Activated T-helper 1 cell treated with anti-CD3 and anti-CD28 coated beads, Interleukin-12 subunit alpha, Interleukin-12 subunit beta, Interleukin-2, Interleukin-4 antibody, amounts not matched to agents 30 ng/mL and 10 ng/mL and 1 ng/mL, durations not matched to agents 14 hours and 24 hours and 36 hours (primary cell): ENCODE results near the gene ZNF669. TPM values are rescaled to one million over a fixed set of nuclear protein-coding genes. Genes with fewer than 3 reads are reported as not detected.

ENCODE experiments used
- DNase-seq: peaks from one replicate; pipeline ENCODE4 v3.0.0; 2021; ENCODE audit warnings: low spot score
- H3K27ac Mint-ChIP-seq: one replicate; pipeline ENCODE4 v1.8.0; 2021; ENCODE audit warnings: mild to moderate bottlenecking, mixed read lengths
- H3K27me3 Mint-ChIP-seq: one replicate; pipeline ENCODE4 v1.8.0; 2022; ENCODE audit warnings: mild to moderate bottlenecking, moderate library complexity, mixed read lengths; ENCODE audit not compliant: insufficient read depth
- H3K36me3 Mint-ChIP-seq: one replicate; pipeline ENCODE4 v1.8.0; 2021; ENCODE audit warnings: low read depth, mixed read lengths
- H3K4me1 Mint-ChIP-seq: one replicate; pipeline ENCODE4 v1.8.0; 2021; ENCODE audit warnings: low read depth, mixed read lengths
- H3K4me3 Mint-ChIP-seq: one replicate; pipeline ENCODE4 v1.8.0; 2021; ENCODE audit warnings: mild to moderate bottlenecking, moderate library complexity, mixed read lengths
- H3K9me3 Mint-ChIP-seq: one replicate; pipeline ENCODE4 v1.8.0; 2021; ENCODE audit warnings: mixed read lengths
- intact Hi-C: fragments of 100-400 bp; cut with micrococcal nuclease; formaldehyde crosslinking; loops from one replicate; pipeline ENCODE4 v1.15.1; 2024
- total RNA-seq: library from RNA; stranded (reverse); gene quantifications from 2 replicates; pipeline ENCODE4 v1.2.3, GENCODE V29; 2022

ZNF669 gene
- total RNA-seq, 1 donor from 2014 or later, result 8.0 TPM

DNA sequence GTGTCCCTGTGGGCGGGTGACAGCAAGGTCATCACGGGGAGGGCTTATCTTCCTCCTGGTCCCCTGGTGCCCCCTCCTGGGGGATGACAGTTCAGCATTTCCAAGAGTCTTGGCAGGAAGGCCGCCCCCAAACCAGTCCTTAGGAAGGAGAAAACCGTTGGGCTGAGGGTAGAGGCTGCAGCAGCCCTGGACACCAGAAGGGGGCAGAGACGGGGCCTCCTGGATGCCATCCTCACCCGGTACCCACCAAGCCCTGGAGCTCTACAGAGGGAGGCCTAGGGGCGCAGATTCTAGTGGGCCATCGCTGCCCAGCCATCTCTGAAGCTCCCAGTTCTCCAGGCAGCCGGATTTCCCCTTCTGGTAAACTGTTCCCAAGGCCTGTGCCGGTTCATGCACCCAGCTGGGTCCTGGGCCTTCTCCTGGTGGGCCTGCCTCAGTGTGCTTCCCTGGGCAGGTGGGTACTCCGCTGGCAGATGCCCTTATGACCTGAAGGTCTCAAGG lies 14.8 kb upstream of the ZNF669 start:
- Mint-ChIP-seq H3K27ac (no peak overlapping the region), H3K4me1 (no peaks in the 10 kb centered on the region), H3K36me3 (peaks cover 1% of the 10 kb centered on the region), H3K9me3 (peaks cover 7% of the 10 kb centered on the region), H3K4me3 (no peak overlapping the region), H3K27me3 (peaks cover 3% of the 10 kb centered on the region)
- intact Hi-C loops, result no loop called here
- no peak for DNase-seq

DNA sequence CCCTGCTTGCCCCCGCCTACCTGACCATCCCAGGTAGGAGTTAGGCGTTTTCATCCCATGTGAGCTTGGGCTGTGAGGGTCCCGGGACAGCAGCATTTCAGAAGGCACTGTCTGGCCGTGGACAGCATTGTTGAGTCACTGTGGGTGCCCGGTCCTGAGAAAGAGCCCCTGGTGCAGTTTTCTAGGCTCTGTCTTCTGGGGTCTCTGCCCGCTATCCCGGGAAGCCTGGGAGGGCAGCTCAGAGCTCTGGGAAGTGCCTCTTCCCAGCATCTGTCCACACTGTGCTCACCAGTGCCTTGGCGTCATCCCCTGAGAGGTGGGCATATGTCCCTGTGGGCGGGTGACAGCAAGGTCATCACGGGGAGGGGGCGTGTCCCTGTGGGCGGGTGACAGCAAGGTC lies 11.4 kb upstream of the ZNF669 start:
- no peak overlapping the region for H3K27ac Mint-ChIP-seq
- H3K36me3 Mint-ChIP-seq, result peaks cover 3% of the 10 kb centered on the region
- intact Hi-C loops, result no loop called here
- no peaks in the 10 kb centered on the region for H3K9me3 Mint-ChIP-seq
- H3K4me1 Mint-ChIP-seq, result peaks cover 5% of the 10 kb centered on the region
- H3K27me3 Mint-ChIP-seq, result peaks cover 17% of the 10 kb centered on the region
- H3K4me3 Mint-ChIP-seq, result no peak overlapping the region
- DNase-seq, result no peak

DNA sequence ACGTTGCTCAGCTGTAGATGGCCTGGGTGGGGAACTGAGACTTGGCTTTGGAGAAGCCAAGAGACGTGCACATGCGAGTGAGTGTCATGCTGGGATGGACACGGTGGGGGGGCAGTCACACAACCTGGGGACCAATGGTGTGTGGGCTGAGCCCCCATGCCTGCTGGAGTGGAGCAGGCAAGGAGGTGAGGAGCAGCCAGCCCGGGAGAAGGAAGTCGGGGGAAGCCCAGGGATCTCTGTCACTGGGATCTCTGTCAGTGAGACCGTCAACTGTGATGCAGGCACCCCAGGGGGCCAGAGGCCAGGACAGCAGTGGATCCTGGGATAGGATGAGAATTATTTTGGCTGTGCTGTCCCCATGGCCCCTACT lies 11.0 kb upstream of the ZNF669 start:
- no peak overlapping the region for H3K4me3 Mint-ChIP-seq
- H3K36me3 Mint-ChIP-seq, result peaks cover 3% of the 10 kb centered on the region
- H3K4me1 Mint-ChIP-seq, result peaks cover 6% of the 10 kb centered on the region

DNA sequence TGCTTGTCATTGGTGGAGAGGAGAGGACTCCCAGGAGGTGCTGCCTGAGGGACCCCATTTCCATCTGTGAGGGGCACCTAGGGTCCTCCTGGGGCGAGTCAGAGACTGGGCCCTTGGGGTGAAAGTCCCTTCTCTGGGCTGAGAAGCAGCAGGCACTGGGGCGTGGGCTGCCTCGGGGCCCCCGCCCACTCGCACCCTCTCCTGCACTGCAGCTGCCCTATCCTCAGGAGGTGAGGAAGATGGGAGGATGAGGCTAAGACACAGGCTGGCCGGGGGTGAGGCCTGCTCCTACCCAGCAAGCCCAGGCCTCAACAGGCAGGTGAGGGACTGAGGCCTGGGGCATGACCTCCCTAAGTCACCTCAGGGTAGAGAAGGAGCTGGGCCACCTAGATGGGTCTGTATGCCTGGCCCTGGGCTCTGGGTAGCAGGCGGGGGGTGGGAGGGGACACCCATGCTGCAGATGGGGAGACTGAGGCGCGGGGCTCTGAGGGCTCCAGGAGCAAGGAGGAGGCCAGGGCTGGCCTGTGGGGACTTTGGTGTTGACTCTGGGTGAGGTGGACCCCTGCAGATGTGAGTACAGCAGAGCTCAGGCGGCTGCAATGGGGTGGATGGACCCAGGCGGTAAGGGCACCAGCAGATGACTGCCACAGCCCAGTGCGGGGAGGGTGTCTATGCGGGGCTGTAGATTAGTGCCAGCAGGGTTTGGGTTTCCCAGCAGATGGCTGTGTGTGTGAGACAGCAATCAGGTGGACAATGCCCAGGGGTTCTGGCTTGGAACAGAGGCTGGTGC lies 10.4 kb upstream of the ZNF669 start:
- Mint-ChIP-seq H3K4me3 (no peak overlapping the region), H3K36me3 (peaks cover 3% of the 10 kb centered on the region), H3K4me1 (peaks cover 6% of the 10 kb centered on the region), H3K27ac (no peak overlapping the region), H3K27me3 (peaks cover 24% of the 10 kb centered on the region), H3K9me3 (peaks cover 2% of the 10 kb centered on the region)
- DNase-seq, result no peak
- intact Hi-C loops, result no loop called here

More for the DNA sequence above, 11.0 kb upstream of the ZNF669 start:
- H3K9me3 Mint-ChIP-seq, result no peaks in the 10 kb centered on the region
- intact Hi-C loops, result no loop called here
- H3K27me3 Mint-ChIP-seq, result peaks cover 18% of the 10 kb centered on the region
- no peak overlapping the region for H3K27ac Mint-ChIP-seq
- no peak for DNase-seq

DNA sequence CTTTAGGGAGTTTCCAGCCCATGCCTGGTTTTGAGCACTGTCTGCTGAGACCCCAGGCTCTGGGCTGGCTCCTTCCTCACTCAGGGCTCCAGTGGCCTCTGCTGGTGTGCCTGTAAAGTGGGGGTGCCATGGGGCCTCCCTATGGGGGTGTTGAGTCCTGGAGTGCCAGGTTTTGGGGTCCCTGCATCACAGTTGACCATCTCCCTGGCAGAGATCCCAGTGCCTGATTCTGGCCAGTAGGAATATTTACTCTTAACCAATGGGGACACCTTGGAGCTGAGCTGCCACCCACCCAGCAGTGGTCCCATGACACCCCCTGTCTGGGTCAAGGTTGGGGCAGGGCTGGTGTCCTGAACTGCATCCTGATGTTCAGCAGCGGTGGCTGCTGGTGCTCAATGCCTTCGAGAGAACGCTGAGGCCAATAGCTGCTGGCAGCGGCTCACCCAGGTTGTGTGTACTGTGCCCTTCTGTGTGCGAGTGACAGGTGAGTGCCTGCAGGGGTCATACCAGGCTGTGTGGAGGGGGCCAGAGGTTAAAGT lies 9.6 kb upstream of the ZNF669 start:
- no peak overlapping the region for H3K4me3 Mint-ChIP-seq
- H3K27me3 Mint-ChIP-seq, result peaks cover 29% of the 10 kb centered on the region
- H3K27ac Mint-ChIP-seq, result no peak overlapping the region
- no peak for DNase-seq
- intact Hi-C loops, result no loop called here
- H3K4me1 Mint-ChIP-seq, result peaks cover 6% of the 10 kb centered on the region
- peaks cover 5% of the 10 kb centered on the region for H3K9me3 Mint-ChIP-seq
- peaks cover 3% of the 10 kb centered on the region for H3K36me3 Mint-ChIP-seq

DNA sequence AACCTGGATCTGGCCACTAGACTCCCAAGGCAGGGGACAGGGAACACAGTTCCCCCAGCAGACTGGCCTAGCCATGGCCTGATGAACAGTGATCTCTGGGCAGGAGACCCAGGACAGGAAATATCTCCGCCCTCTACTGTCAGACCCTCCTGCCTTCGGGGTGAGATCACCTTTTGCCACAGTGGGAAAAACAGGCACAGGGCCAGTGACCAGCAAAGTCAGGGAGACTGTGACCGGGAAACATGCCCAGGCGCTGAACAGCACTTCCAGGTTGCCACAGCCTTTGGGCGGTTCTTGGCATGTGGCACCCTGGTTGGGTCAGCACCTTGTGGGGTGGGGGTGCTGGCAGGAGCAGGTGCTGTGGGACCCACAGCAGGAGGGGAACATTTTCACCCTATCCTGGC lies 8.9 kb upstream of the ZNF669 start:
- Mint-ChIP-seq H3K36me3 (peaks cover 4% of the 10 kb centered on the region), H3K4me3 (no peak overlapping the region), H3K9me3 (peaks cover 11% of the 10 kb centered on the region), H3K27ac (no peak overlapping the region), H3K27me3 (peaks cover 36% of the 10 kb centered on the region), H3K4me1 (peaks cover 6% of the 10 kb centered on the region)
- intact Hi-C loops, result no loop called here
- DNase-seq, result no peak

DNA sequence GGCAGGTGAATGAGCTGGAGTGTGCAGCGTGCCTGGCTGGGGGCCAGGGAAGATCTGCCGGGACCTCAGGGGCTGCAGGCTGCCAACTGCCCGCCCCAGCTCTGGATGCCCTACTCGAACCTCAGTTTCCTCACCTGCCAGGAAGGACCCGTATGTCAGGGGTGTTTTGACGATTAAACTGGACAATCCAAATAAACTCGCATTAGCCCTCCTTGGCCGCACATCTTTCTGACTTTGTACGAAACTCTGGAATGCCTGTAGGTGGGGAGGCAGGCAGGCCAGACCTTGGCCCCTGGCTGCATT lies 8.3 kb upstream of the ZNF669 start:
- peaks cover 6% of the 10 kb centered on the region for H3K4me1 Mint-ChIP-seq

DNA sequence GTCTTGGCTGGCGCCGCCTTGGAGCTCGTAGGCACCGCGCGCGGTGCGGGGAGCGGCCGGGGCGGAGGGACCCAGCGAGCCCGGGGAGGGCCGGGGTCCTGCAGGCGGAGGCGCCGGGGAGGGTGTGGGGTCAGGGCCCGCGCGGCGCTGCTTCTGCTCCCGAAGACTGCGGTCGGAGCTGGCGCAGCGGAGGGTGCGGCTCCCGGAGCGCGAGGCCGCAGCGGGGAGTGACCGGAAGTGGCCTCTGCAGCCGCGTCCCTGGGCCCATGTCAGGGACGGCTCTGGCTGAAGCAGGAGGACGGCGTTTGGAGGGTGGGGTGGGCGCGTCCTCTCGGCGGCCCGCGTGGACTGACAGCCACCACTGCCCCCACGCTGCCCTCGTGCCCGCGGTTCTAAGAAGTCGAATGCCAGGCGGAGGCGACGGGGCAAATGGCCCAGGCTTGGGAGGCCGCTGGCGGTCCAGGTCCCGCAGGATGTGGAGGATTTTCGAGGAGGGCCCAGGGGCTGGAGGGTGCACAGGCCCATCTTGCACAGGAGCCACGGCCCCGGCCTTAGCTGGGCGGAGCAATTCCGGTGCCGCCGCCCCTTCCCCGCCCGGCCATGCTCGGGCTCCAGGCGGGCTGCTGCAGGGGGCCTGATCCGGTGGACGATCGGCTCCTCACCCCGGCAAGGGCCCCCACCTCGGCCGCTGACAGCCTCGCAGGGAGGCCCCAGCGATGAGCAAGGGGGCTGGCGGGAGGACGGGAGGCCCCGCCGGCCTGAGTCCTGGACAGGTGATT lies 7.7 kb upstream of the ZNF669 start:
- Mint-ChIP-seq H3K27me3 (peaks cover 40% of the 10 kb centered on the region), H3K9me3 (peaks cover 15% of the 10 kb centered on the region)

More for the DNA sequence above, 8.3 kb upstream of the ZNF669 start:
- Mint-ChIP-seq H3K36me3 (peaks cover 4% of the 10 kb centered on the region), H3K27me3 (peaks cover 40% of the 10 kb centered on the region), H3K27ac (no peak overlapping the region), H3K4me3 (no peak overlapping the region), H3K9me3 (peaks cover 14% of the 10 kb centered on the region)
- no peak for DNase-seq
- intact Hi-C loops, result no loop called here

DNA sequence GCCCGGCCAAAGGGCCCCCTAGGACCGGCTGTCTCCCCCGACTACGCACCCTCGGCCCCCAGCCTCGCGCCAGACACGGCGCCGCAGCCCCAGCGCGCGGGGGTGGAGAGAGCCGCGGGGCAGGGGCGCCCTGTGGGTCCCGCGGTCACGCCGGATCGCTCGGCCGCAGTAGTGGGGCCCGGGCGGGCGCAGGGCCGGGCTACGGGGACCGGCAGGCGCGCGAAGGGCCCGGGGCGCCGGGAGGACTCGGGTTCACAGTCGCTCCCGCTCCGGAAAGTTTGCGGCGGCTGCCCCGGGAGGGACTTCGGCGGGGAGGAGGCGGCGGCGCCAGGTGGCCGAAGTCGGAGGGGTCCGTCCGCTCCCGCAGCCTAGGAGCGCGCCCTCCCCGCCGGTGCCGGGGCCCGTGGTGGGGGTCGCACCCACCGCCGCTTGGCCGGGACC lies 7.1 kb upstream of the ZNF669 start:
- Mint-ChIP-seq H3K36me3 (peaks cover 4% of the 10 kb centered on the region), H3K9me3 (peaks cover 16% of the 10 kb centered on the region), H3K27ac (no peak overlapping the region), H3K27me3 (peaks cover 40% of the 10 kb centered on the region), H3K4me3 (peak overlapping the region; percentile 80), H3K4me1 (peaks cover 6% of the 10 kb centered on the region)
- DNase-seq, result no peak
- intact Hi-C loops, result no loop called here

More for the DNA sequence above, 7.7 kb upstream of the ZNF669 start:
- DNase-seq, result no peak
- intact Hi-C loops, result no loop called here
- no peak overlapping the region for H3K27ac Mint-ChIP-seq
- H3K4me1 Mint-ChIP-seq, result peaks cover 6% of the 10 kb centered on the region
- H3K4me3 Mint-ChIP-seq, result no peak overlapping the region
- peaks cover 4% of the 10 kb centered on the region for H3K36me3 Mint-ChIP-seq

DNA sequence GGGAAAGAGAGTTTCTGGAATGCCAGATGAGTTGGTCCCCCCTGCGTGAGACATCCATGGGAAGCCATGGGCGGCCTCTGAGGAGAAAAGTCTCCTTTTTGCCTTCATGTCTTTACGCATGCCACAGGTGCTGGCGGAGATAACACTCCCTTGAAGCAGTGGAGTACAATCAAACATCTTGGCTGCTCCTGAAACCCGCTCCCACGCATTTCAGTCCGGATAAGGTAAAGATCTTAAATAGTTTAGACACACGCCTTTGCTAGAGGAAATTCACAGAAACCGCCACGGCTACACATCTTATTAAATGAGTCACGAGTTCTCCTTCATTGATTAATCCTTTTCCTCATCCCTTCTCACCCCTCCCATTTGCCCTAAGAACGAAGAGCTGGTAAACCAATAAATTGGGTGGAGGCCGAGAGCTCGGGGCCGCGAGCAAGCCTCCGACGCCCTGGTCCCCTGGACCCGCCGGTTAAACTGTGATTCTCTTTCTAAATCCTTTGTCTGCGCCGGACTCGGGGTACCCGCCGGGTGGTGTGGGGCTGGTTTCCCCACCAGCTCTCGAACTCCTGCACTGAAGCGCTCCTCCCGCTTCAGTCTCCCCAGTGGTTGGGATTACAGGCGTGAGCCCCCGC lies 6.6 kb upstream of the ZNF669 start:
- intact Hi-C loops, result no loop called here
- peak overlapping the region; percentile 80 for H3K4me3 Mint-ChIP-seq
- peaks cover 40% of the 10 kb centered on the region for H3K27me3 Mint-ChIP-seq
- peaks cover 6% of the 10 kb centered on the region for H3K4me1 Mint-ChIP-seq
- peak overlapping the region; percentile 21 for H3K27ac Mint-ChIP-seq
- H3K9me3 Mint-ChIP-seq, result peaks cover 19% of the 10 kb centered on the region
- H3K36me3 Mint-ChIP-seq, result peaks cover 4% of the 10 kb centered on the region
- DNase-seq, result no peak

DNA sequence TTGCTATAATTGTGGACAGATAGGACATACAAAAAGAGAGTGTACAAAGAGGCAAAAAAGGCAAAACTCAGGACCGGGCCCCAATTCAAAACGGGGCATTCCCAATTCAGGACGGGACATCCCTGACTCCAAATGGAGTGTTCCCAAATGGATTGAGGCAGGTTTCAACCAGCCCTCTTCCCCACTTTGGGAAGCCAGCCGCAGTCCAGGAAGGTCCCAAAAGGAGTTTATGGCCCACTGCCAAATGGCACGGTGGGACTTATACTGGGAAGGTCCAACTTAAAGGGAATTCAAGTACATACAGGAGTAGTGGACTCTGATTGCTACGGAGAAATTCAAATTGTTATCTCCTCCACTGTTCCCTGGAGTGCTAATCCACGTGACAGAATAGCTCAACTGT lies 3.5 kb upstream of the ZNF669 start:
- peaks cover 16% of the 10 kb centered on the region for H3K4me1 Mint-ChIP-seq
- no peak overlapping the region for H3K27ac Mint-ChIP-seq
- peaks cover 3% of the 10 kb centered on the region for H3K36me3 Mint-ChIP-seq
- no peak overlapping the region for H3K4me3 Mint-ChIP-seq
- H3K27me3 Mint-ChIP-seq, result peaks cover 31% of the 10 kb centered on the region
- peaks cover 31% of the 10 kb centered on the region for H3K9me3 Mint-ChIP-seq
- intact Hi-C loops, result no loop called here
- DNase-seq, result no peak

DNA sequence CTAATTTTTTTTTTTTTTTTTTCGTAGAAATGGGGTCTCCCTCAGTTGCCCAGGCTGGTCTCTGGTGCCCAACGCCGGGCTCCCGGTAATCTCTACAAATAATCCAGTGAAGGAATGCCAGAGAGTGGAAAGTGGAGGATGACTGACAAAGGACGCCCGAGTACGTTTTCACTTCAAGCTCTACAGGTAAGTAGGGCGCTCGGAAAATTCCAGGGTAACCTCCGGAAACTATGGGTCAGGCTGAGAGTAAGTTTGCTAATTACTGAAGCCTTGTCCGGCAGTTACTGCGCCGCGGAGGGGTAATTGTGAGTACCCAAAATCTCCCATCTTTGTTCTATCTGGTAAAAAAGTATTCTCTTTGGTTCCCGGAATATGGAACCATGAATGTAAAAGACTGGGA lies 1.8 kb upstream of the ZNF669 start:
- peaks cover 19% of the 10 kb centered on the region for H3K36me3 Mint-ChIP-seq
- DNase-seq, result no peak
- no peak overlapping the region for H3K4me3 Mint-ChIP-seq
- H3K27ac Mint-ChIP-seq, result no peak overlapping the region
- H3K27me3 Mint-ChIP-seq, result peaks cover 27% of the 10 kb centered on the region
- intact Hi-C loops, result no loop called here
- H3K9me3 Mint-ChIP-seq, result peaks cover 45% of the 10 kb centered on the region
- peaks cover 20% of the 10 kb centered on the region for H3K4me1 Mint-ChIP-seq
